GM18867 (cell line): ENCODE data around the gene SKAP1.

Source experiments
- ATAC-seq: cut with Tn5 transposase; IDR thresholded peaks from one replicate; pipeline ENCODE4 v1.9.1; 2021; ENCODE audit warnings: mild to moderate bottlenecking, moderate library complexity; ENCODE audit not compliant: unreplicated experiment

SKAP1 gene

DNA sequence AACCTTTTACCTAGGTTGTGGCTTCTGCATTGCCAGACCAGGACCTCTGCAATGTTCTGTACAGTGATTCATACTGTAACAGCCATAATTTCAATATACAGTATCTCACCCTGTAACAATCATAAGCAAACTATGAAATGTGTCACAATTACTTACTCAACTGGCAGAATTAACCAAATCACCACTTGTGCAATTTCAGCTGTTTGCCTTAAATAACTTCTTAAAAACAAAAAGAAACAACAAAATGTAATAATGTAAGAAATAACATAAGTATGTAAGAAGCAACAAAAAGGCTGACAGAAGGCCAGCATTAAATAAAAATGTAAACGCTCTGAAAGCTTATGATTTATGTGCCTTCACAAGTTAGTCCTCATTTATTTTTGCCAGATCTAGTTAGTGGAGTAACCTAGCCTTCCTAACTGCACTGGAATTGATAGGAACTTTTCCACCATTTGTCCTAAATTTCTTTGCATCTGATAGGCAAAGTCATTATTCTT is 96.9 kb downstream of the SKAP1 start:
- ATAC-seq = no peak

DNA sequence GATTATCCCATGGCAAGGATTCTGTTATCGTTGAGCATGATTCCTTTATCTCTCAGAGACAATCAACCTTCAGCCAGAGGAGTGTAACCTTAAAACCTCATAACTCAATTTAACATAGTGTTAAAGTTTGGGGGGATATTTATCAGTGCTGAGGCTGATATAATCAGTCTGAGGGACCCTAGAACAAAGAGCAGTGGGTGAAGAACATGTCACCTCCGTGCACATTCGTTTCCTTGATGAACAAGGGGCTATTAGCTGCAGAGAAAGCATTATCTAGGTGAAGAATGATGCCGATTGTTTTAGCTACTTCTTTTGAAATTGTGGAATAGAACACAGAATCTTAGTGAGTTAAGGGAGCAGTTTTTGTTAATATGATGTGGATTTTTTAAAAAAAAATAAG is 99.1 kb downstream of the SKAP1 start:
- no peak for ATAC-seq

DNA sequence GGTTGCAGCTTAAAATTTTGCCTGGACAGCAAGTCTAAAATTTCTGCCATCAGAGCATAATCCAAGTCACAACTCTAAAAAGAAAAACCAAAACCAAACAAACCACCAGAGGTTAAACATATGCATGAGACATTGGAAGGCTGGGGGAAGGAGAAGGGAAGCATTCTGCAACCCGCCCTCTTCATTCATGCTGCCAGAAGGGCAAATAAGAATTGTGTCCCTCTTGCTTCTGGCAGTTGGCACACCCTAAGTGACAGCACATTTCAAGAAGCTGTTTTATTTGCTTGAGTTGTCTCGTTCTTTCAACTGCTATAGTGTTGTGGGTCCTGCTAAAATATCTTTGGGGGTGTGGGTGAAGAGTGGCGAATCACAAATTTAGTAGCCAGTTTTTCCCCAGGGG is 99.6 kb downstream of the SKAP1 start:
- no peak for ATAC-seq

GRCh38 chr17:48328457-48328856 is 101.6 kb downstream of the SKAP1 start:
- ATAC-seq = no peak

DNA sequence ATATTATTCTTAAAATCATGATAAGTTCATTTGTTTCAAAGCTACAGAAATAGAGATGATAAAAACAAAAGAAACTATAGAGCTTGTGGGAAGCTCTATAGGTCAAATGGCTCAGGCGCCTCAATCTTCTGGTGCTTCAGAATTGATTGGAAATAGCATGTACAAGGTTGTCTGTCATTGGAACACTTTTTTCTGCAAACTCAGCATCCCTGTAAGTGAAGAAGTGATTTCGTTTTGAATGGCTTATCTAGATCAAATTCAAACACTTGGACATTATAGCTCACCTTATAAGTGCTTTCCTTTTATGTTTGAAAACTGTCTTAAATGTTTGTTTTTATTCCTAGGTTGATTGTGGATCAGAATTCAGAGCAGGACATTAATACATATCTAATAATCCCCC is 103.7 kb downstream of the SKAP1 start:
- ATAC-seq = no peak

GRCh38 chr17:48322060-48322459 is 108.0 kb downstream of the SKAP1 start:
- ATAC-seq = no peak

DNA sequence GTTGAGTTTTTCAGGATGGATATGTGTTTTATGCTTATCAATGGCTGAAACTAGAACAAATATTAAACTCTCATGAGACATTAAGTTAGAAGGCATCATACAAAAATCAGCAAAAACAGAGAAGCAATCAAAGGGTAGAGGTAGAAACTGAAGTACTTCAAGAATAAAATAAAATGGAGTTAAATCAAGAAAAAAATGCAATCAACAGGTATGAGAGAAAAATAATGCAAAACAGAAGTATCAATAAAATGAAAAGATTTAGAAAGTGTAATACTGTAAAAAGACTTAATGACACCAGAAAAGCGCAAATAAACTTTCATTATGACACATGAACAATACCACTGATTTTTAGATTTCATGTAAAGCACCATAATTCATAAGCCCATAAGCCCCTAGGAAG is 112.3 kb downstream of the SKAP1 start:
- no peak for ATAC-seq

GRCh38 chr17:48314716-48315115 is 115.3 kb downstream of the SKAP1 start:
- no peak for ATAC-seq

GRCh38 chr17:48313096-48313755 is 116.8 kb downstream of the SKAP1 start:
- no peak for ATAC-seq

GRCh38 chr17:48311324-48311723 is 118.7 kb downstream of the SKAP1 start:
- no peak for ATAC-seq

GRCh38 chr17:48310748-48311213 is 119.2 kb downstream of the SKAP1 start:
- no peak for ATAC-seq

- no peak for ATAC-seq
These were observed 121.4 kb downstream of the SKAP1 start for GRCh38 chr17:48308581-48308980.

GRCh38 chr17:48307814-48308411 is 122.1 kb downstream of the SKAP1 start:
- no peak for ATAC-seq

DNA sequence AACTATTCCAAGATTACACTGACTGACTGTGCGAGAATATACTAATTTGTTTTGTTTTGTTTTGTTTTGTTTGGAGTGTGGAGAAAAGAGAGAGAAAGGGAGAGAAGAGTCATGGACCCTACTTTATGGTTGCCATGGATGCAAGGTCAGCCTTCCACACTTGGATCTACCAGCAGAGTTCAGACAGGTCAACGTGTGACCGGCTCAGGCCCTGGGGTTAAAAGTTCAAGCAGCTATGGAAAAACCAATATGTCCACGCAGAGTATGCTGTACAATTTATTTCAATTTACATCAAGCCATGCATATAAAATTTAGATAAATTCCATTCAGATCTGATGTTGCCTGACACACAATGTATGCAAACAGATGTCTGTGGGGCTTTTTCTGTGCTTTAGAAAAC is 122.8 kb downstream of the SKAP1 start:
- no peak for ATAC-seq

- ATAC-seq = no peak
These were observed 129.0 kb downstream of the SKAP1 start for GRCh38 chr17:48301002-48301401.

DNA sequence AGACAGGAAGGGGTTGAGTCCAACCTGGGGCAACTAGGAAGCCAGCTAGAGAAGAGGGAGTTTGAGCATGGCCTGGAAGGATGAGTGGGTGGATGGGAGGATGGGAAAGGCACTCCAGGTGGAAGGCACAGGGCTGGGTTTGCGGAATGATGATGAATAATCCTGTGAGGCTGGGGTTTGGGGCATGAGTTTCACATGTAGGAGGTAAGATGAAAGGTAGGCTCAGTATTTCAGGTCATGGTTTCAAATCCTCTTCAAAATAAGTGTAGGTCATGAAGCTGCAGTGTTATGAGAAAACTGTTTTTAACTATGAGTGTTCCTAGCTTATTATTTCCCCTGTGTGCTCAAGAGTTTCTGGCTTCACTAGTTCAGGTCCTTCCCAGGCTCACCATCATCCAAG is 130.3 kb downstream of the SKAP1 start:
- no peak for ATAC-seq

- ATAC-seq = no peak
These were observed 132.2 kb downstream of the SKAP1 start for GRCh38 chr17:48297825-48298224.

- no peak for ATAC-seq
These were observed 133.6 kb downstream of the SKAP1 start for GRCh38 chr17:48296453-48296852.

DNA sequence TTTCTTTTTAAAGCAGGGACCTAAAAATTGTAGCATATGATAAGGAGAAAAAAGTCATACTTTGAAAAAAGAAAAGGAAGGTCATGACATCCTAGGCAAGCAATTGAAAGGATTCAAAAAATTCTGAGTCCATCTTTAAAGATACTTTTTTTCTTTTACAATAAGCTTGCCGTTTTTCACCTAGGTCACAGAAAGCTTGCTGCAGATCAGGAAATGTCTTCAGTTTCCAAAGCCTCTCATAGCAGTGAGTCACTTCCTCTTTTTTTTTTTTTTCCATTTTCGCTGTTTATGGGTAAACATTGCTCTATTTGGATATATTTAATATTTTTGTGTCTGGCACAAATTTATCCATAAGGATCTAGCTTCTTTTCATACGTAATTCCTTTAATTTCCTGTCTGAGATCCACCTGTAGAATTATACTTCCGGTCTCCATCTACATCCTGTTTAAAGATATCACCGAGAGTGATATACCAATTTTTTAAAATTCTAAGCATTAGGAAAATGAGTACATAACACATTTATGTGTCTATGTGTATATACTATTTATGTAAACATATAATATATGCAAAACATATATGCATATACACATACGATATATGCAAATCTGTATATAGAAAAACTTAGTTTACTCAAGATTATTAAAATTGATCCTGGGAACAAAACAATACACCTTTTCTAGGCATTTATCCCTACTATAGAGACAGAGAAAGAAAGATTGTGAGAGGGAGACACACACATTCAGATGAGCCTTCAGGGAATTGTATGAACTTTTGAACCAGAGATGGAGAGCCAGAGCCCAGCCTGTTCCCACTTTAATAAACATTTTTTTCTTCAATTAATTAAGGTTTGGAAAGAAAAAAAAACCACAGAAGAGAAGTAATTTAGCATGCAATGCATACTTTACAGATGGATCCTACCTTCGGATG is 134.4 kb downstream of the SKAP1 start:
- peak; percentile 54 for ATAC-seq

DNA sequence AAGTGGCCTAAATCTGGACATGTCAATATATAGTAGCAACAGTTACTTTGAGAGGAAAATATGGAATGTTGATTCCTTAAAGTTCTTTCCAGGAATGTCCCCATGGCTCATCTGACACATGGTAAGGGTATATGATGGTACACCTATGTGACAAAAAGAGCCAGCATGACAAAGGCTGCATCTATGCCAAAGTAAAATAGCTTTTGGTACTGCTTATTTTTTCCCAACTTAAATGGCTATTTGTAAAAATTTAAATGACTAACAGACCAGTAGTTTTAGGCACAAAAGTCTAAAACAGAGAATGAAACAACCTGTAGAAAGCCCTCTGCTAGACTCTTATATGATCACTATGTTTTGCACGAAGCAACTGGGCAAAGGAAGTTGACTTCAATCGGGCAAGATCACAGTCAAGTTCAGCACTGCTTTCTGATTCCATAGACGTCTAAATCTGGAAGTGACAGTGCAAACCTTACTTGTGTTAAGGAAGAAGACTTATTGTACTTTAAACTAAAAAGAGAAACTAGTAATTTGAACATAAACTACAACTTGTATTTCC is 135.1 kb downstream of the SKAP1 start:
- no peak for ATAC-seq
